ENCODE measurements around the gene CORO1A.
"Not testable (repeated sequence)": the region's sequence is repeated elsewhere in the genome, so short reads cannot be mapped to it uniquely, and the experiment has no call there.

Gene CORO1A

GRCh38 chr16:30206252-30206651 lies 22.9 kb downstream of the CORO1A start:
- not testable (repeated sequence) for DNase-seq

DNA sequence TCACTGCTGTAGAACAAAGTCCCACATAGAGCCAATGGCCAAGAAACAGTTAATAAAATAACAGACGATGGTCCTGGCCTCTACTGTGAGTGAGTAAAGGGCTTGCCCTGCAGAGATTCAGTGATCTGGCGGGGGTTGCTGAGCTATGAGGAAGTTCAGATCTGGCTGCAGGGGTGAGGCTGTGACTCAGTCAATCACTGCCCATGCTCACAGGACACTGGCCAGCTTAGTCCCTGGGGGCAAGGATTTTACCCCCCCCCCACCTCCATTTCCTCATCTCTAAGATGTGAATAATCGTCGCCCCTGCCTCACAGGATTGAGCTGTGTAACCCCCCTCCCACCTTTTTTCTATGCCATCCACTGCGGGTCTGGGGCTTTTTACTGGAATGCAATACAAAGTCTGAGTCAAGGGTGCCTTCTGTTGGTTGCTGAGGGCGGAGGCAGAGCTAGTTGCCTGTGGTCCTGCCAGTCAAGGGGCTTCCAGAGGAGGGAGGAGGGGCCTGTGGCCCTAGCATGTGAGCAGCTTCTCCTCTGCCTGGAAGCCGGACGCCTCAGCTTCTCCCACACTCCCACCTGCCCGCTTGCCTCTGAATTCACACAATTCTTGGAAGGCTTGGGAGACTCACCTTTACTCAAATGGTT lies 23.8 kb downstream of the CORO1A start:
- not testable (repeated sequence) for DNase-seq

- not testable (repeated sequence) for DNase-seq
Observed at GRCh38 chr16:30209032-30209431, 25.6 kb downstream of the CORO1A start.

- not testable (repeated sequence) for DNase-seq
Observed at GRCh38 chr16:30211414-30211813, 28.0 kb downstream of the CORO1A start.

DNA sequence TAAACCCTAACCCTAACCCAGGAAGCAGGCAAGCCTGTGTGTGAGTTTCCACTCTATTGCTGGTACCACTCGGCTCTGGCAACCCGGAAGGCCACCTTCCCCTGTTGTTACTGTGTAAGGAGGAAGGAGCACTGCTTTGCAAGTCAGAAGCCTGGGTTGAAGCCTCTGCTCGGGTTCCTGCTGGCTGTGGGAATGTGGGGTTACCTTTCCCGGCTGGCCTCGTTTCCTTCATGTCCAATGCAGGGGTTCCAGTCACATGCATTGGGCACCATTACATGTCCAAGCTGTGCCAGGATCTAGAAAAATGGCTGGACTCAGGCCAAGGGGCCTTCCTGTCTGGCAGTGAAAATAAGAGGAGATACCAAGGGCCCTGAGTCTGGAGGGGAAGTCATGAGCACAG lies 33.7 kb downstream of the CORO1A start:
- not testable (repeated sequence) for DNase-seq

Measured in NCI-H1436 (cell line).